GM12874 (cell line): Measurements from ENCODE around the gene CCDC92B.

Experiments used
- TF ChIP-seq, protein P1 (sequence below): IDR thresholded peaks from 2 replicates; pipeline ENCODE4 v1.5.1; 2011; ENCODE audit warnings: low read depth, mild to moderate bottlenecking, control low read depth, low read length, moderate library complexity; ENCODE audit not compliant: insufficient read depth

CCDC92B gene

DNA sequence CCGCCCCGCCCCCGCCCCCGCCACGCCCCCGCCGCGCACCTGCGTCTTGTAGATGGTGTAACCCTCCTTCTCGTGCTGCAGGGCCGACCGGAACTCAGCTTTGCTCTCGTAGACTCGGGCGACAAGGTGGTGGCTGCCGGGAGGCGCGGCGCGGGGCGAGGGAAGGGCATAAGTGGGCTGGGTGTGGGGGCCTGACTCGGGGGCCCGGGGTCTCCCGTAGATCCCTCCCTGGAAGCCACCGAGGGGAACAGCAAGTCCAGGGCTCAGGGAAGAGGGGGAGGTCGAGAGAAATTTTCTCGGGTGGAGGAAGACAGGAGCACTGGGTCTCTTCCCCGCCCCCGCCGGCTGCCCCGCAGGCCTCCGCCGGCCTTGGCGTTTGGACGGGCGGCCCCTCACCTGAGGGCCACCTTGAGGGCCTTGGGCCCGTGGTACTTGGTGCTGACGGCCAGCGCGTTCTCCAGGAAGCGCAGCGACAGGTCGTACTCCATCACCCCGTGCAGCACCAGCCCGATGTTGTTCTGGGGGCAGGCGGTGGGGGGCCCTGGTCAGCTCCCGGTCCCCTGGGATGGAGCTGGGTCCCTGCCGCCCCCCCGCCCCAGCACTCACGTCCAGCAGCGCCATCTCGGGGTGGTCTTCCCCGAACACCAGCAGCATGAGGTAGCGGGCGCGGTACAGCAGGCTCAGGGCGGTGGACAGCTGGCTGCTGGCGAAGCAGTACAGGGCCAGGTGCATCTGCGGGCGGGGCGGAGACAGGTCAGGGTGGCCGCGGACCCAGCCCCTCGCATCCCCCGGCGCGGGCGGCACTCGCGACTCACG is 57.3 kb downstream of the CCDC92B start:
- TF ChIP-seq, protein P1, sequence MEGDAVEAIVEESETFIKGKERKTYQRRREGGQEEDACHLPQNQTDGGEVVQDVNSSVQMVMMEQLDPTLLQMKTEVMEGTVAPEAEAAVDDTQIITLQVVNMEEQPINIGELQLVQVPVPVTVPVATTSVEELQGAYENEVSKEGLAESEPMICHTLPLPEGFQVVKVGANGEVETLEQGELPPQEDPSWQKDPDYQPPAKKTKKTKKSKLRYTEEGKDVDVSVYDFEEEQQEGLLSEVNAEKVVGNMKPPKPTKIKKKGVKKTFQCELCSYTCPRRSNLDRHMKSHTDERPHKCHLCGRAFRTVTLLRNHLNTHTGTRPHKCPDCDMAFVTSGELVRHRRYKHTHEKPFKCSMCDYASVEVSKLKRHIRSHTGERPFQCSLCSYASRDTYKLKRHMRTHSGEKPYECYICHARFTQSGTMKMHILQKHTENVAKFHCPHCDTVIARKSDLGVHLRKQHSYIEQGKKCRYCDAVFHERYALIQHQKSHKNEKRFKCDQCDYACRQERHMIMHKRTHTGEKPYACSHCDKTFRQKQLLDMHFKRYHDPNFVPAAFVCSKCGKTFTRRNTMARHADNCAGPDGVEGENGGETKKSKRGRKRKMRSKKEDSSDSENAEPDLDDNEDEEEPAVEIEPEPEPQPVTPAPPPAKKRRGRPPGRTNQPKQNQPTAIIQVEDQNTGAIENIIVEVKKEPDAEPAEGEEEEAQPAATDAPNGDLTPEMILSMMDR: no peak

DNA sequence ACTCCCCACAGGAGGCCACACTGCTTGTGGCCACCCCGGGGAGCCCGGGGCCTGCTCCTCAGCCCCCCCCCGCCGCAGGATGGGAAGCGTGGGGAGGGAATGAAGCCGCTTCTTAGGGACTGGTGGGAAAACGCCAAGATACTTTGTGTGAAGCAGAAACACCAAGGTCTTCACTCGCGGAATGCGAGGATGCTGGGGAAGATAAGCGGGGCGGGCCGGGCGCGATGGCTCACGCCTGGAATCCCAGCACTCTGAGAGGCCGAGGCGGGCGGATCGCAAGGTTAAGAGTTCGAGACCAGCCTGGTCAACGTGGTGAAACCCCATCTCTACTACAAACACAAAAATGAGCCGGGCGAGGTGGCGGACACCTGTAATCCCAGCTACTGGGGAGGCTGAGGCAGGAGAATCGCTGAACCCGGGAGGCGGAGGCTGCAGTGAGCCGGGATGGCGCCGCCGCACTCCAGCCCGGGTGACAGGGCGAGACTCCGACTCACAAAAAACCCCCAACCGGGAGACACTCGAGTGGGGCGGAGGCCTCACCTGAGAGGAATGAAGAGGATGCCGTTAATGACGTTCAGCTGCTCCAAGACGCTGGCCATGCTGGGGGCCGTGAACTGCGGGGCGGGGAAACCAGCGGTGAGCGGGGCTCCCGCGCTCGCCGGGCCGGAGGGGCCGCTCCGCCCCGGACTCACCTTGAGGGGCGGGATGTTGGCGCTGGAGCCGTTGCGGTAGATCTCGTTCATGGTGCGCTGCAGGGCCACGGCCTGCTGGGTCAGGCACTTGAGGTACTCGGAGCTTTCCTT is 58.2 kb downstream of the CCDC92B start:
- TF ChIP-seq, protein P1: no peak

DNA sequence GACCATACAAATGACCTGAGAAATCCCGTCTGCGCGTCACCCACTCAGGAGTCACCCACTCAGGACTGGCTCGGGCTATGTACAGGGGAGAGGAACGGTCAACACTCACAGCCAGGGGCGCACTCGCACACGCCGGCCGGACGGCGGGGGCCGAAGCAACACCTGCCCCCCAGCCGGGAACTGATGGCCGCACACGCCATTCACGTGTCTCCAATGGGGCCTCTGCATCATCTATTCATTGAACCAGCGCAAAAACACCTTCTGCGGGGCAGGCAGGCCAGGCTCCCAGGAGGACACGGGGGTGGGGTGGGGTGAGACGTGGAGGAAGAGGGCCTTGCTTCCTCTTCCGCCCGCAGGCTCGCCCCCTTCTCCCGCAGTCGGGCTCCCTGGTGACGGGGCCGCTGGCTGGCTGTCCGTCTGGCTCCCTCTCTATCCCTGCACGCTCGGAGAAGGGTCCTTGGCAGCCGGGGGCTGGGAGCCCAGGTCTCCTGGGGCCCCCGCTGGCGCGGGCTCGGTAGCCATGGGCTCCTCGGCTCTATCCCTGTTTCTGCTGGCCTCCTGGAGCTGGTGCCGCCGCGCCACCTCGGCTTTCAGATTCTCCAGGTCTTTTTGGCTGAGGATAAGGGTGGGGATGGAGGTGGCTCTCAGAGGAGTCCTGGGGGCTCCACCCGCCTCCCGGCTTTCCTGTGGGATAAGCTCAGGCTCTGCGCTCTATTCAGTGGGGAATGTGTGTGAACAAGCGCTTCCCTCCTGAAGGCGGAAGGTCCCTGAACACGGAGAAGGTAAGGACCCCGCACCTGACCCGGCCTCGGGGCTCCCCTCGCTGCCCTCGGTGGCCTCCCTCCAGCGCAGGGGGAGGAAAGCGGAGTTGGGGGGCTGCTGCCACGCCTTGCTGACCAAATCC is 59.0 kb downstream of the CCDC92B start:
- TF ChIP-seq, protein P1: no peak

DNA sequence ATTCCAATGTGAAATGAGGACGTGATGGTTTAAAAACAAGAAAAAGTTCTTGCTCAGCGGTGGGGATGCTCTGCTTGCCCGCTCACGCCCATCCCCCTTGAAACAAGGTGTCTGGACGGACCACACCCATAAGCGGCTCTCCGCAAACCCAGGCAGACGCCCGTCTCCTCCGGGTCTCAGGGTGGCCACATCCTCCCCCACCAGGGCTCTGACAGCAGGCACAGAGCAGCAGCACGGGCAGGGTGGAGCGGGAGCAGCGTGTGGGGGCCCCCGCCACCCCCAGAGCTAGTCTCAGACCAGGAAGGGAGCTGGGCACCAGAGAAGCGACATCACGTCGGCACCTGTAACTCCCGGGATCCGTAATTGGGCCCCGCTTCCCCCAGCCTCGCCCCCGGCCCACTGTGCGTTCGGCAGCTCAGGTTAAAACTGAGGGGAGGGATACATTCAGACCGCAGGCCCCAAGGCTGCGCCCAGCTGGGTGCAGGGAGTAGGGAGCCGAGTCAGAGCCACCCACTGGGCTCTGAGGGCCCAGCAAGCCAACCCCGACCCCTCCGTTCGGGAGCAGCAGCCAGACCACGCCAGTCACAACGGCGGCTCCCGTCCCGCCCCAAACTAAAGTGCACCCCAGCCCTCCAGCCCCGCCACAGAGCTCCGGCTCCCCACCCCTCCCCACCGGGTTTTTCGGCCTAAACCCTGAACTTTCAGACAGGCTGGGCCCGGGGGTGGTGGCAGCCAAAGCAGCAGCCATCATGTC is 59.9 kb downstream of the CCDC92B start:
- TF ChIP-seq, protein P1: no peak

DNA sequence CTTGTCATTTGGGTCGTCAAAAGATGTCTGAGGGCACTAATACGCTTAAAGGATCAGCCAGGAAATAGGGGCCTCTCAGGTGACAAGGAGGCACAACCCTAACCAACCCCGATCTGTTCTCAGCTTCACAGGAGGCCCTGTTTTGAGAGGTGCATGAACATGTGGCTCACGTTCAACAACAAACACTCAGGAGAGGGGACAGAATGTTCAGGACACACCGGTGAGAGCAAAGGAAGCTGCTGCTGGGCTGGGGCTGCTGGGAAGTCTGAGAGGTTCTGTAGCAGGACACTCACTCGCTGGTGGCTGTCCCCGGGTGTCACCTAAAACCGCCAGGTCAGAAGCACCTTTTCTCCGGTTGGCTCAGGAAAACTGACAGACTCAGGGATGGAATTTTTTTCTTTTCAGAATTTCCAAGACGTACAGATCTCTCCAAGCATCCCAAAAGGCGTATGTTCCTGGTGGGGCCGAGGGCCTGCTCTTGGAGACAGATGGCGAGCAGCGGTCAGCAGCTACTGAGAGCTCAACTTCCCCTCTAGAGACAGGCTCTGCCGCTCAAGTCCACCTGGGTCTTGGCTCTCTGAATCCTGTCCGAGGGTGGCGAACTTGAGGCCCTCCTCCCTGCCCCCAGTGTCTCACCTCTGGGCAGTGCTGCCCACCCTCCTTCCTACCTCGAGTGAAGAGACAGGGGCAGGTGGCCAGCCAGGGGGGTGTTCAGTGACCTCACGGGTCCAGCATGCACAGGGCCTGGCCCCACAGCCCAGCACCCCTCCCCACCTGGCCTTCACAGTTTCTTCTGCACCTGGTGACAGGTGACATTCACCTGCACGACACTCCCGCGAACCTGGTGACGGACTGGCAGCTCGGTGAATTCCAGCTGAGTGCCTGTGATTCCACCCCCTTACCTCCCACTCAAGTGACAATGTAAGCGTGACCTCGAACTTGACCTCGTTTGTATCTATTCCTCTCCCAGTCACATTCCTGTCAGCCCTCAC is 60.8 kb downstream of the CCDC92B start:
- TF ChIP-seq, protein P1: no peak

DNA sequence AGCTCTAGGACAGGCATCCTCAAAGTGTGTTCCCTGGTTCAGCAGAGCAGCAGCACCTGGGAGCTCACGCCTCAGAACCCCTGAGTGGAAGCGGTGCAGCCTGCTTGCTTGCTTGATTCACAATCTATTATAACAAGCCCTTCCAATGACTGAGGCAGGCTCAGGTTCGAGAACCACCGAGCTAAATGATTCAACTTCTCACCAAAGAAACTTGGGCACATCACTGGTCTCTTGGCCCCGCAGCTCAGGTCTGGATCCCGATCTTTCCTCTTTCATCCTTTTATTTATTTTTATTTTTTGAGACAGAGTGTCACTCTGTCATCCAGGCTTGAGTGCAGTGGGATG is 62.4 kb downstream of the CCDC92B start:
- TF ChIP-seq, protein P1: no peak
